ENCODE data around the gene LRRC57.

LRRC57 gene

DNA sequence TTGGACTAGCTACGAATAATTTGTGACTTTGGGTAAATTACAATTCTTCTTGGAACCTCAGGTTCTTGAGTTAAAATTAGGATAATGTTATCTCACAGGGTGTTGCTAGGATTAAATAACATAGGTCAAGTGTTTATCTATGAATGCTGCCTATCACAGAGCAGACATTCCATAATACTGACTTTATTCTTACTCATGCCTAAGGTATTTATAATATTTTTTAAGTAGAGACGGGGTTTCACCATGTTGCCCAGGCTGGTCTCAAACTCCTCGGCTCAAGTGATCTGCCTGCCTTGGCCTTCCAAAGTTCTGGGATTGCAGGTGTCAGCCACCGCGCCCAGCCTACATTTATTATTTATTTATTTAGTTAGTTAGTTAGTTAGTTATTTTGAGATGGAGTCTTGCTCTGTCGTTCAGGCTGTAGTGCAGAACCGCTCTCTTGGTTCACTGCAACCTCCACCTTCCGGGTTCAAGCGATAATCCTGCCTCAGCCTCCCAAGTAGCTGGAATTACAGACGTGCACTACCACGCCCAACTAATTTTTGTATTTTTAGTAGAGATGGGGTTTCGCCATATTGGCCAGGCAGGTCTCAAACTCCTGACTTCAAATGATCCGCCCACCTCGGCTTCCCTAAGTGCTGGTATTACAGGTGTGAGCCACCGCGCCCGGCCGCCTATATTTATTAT is 56.9 kb downstream of the LRRC57 start:
- DNase-seq (ENCODE audit: low read depth): no peak

DNA sequence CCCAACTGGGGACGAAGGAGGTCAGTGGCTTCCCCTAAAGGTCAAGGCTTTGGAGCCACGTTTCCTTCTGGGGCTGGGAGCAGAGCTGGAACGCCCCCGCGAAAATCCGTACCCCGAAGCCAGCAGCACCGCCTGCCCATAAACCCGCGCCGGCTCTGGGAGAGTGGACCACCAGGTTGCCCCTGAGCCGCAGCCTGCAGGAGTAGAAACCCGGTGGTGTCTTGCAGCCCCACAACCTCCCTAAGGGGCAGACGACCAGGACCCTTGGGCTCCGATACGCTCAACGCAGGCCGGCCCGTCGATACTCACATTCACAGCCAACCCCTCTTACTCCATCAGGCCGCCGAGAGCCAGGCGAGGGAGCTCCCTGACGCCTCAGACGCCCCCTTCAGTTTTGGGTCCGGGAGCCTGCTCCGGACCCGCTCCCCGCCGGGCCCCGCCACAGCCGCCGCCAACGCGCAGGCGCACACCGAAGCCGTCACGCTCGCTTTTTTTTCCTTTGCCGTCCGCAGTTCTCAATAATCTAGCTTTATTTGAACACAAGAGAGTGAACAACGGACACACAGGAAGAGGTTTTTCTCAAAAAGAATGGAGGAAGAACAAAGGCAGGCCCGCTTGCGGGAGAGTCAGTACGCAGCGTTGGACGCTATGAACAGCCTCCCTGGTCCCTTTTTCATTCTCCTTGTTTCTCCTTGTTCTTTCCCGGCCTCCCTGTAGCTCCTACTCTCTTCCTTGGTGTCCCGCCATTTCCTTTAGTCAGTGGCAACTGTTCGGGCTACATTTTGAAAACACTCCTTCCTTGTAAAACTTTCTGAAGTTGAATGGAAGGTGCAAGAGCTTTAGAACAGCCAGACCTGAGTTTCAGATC is 57.7 kb downstream of the LRRC57 start, which contains the start of gene ZNF106:
Gene ZNF106, minus strand, starts transcription at position 471 of the 868 bp plus-strand sequence. CDS start 18,852 bp downstream, outside the sequence.
- DNase-seq (ENCODE audit: low read depth): peak; percentile 83

DNA sequence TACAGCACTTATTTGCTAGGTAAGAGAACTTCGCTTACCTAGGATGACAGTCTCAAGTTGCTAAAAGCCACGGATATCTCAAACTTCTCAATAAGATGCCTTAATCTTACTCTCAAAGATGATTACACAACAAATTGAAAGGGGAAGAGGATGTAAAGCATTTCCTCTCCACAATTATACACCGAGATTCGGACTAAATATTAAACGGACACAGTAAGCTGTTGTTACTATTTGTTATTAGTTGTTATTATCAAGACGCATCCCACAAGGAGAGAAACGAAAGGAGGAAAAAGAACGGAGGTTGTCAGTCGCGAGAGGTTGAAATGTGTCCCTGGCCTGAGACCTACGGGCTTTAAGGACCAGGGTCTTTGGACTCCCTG is 58.3 kb downstream of the LRRC57 start:
- no peak for DNase-seq (ENCODE audit: low read depth)

All from T follicular helper cell (primary cell).